Measurements from ENCODE around the gene FNTB. TPM values are rescaled to one million over a fixed set of nuclear protein-coding genes. Genes with fewer than 3 reads are reported as not detected.
"Not testable (repeated sequence)": the region's sequence is repeated elsewhere in the genome, so short reads cannot be mapped to it uniquely, and the experiment has no call there.

The FNTB gene
- total and polyA plus RNA-seq, 9 donors, result 11.7 to 22.9 (median 20.2) TPM

GRCh38 chr14:65079768-65080167 lies 93.1 kb downstream of the FNTB start:
- no peaks in the 10 kb centered on the region for H3K27me3 ChIP-seq (ENCODE audit: control insufficient read depth, insufficient read depth, low read length)
- no peak overlapping the region for H3K27ac ChIP-seq (ENCODE audit: low read length)
- H3K4me1 ChIP-seq (ENCODE audit: control insufficient read depth, insufficient read depth, low read length), result peaks cover 5% of the 10 kb centered on the region
- no peaks in the 10 kb centered on the region for H3K9me3 ChIP-seq (replicated peaks; ENCODE audit: control insufficient read depth, low read depth, low read length)
- H3K36me3 ChIP-seq (ENCODE audit: control insufficient read depth, insufficient read depth, low read length), result peaks cover 53% of the 10 kb centered on the region
- H3K4me3 ChIP-seq (ENCODE audit: low read length), result no peak overlapping the region
- 95% methylated on average over 3 of the region's 5 CpGs for WGBS (ENCODE audit: insufficient coverage)
- no peak for DNase-seq

- Histone ChIP-seq H3K9me3 (replicated peaks; ENCODE audit: control insufficient read depth, low read depth, low read length) (no peaks in the 10 kb centered on the region), H3K36me3 (ENCODE audit: control insufficient read depth, insufficient read depth, low read length) (peaks cover 52% of the 10 kb centered on the region), H3K4me1 (ENCODE audit: control insufficient read depth, insufficient read depth, low read length) (peaks cover 4% of the 10 kb centered on the region), H3K27me3 (ENCODE audit: control insufficient read depth, insufficient read depth, low read length) (no peaks in the 10 kb centered on the region), H3K27ac (ENCODE audit: low read length) (no peak overlapping the region), H3K4me3 (ENCODE audit: low read length) (no peak overlapping the region)
- no peak for DNase-seq
- 67% methylated on average over 1 of the region's 2 CpGs for WGBS (ENCODE audit: insufficient coverage)
These were observed 94.5 kb downstream of the FNTB start for GRCh38 chr14:65080960-65081747.

GRCh38 chr14:65082930-65083329 lies 96.2 kb downstream of the FNTB start:
- Histone ChIP-seq H3K36me3 (ENCODE audit: control insufficient read depth, insufficient read depth, low read length) (peaks cover 51% of the 10 kb centered on the region), H3K27me3 (ENCODE audit: control insufficient read depth, insufficient read depth, low read length) (no peaks in the 10 kb centered on the region), H3K9me3 (replicated peaks; ENCODE audit: control insufficient read depth, low read depth, low read length) (no peaks in the 10 kb centered on the region), H3K27ac (ENCODE audit: low read length) (no peak overlapping the region), H3K4me1 (ENCODE audit: control insufficient read depth, insufficient read depth, low read length) (peaks cover 4% of the 10 kb centered on the region), H3K4me3 (ENCODE audit: low read length) (no peak overlapping the region)
- DNase-seq, result no peak
- 71% methylated on average over 1 of the region's 2 CpGs for WGBS (ENCODE audit: insufficient coverage)

- WGBS (ENCODE audit: insufficient coverage), result no CpG with 5 or more reads among the region's 6 CpGs
- Histone ChIP-seq H3K4me3 (ENCODE audit: low read length) (no peak overlapping the region), H3K4me1 (ENCODE audit: control insufficient read depth, insufficient read depth, low read length) (no peaks in the 10 kb centered on the region), H3K27me3 (ENCODE audit: control insufficient read depth, insufficient read depth, low read length) (no peaks in the 10 kb centered on the region), H3K27ac (ENCODE audit: low read length) (no peak overlapping the region), H3K36me3 (ENCODE audit: control insufficient read depth, insufficient read depth, low read length) (peaks cover 50% of the 10 kb centered on the region), H3K9me3 (replicated peaks; ENCODE audit: control insufficient read depth, low read depth, low read length) (peaks cover 2% of the 10 kb centered on the region)
- DNase-seq, result no peak
These were observed 98.1 kb downstream of the FNTB start for GRCh38 chr14:65084554-65085505.

- H3K4me1 ChIP-seq (ENCODE audit: control insufficient read depth, insufficient read depth, low read length), result not testable (repeated sequence)
These were observed 100.0 kb downstream of the FNTB start for GRCh38 chr14:65086686-65087085.

GRCh38 chr14:65087835-65088234 lies 101.1 kb downstream of the FNTB start:
- H3K27me3 ChIP-seq (ENCODE audit: control insufficient read depth, insufficient read depth, low read length); DNase-seq; H3K27ac ChIP-seq (ENCODE audit: low read length); H3K4me3 ChIP-seq (ENCODE audit: low read length); H3K4me1 ChIP-seq (ENCODE audit: control insufficient read depth, insufficient read depth, low read length); H3K9me3 ChIP-seq (replicated peaks; ENCODE audit: control insufficient read depth, low read depth, low read length): not testable (repeated sequence)
- peaks cover 65% of the 10 kb centered on the region for H3K36me3 ChIP-seq (ENCODE audit: control insufficient read depth, insufficient read depth, low read length)
- WGBS (ENCODE audit: insufficient coverage), result 100% methylated on average over 2 of the region's 8 CpGs

More at GRCh38 chr14:65086686-65087085, 100.0 kb downstream of the FNTB start:
- H3K9me3 ChIP-seq (replicated peaks; ENCODE audit: control insufficient read depth, low read depth, low read length); H3K27me3 ChIP-seq (ENCODE audit: control insufficient read depth, insufficient read depth, low read length); H3K27ac ChIP-seq (ENCODE audit: low read length); DNase-seq; H3K4me3 ChIP-seq (ENCODE audit: low read length): not testable (repeated sequence)
- WGBS (ENCODE audit: insufficient coverage), result 98% methylated on average over 3 of the region's 4 CpGs
- peaks cover 63% of the 10 kb centered on the region for H3K36me3 ChIP-seq (ENCODE audit: control insufficient read depth, insufficient read depth, low read length)

- H3K36me3 ChIP-seq (ENCODE audit: control insufficient read depth, insufficient read depth, low read length), result peaks cover 66% of the 10 kb centered on the region
- peaks cover 2% of the 10 kb centered on the region for H3K9me3 ChIP-seq (replicated peaks; ENCODE audit: control insufficient read depth, low read depth, low read length)
- no peak overlapping the region for H3K27ac ChIP-seq (ENCODE audit: low read length)
- no peaks in the 10 kb centered on the region for H3K27me3 ChIP-seq (ENCODE audit: control insufficient read depth, insufficient read depth, low read length)
- WGBS (ENCODE audit: insufficient coverage), result no CpG with 5 or more reads among the region's 2 CpGs
- no peak overlapping the region for H3K4me3 ChIP-seq (ENCODE audit: low read length)
- H3K4me1 ChIP-seq (ENCODE audit: control insufficient read depth, insufficient read depth, low read length), result peaks cover 15% of the 10 kb centered on the region
- no peak for DNase-seq
These were observed 105.7 kb downstream of the FNTB start for GRCh38 chr14:65092349-65092748.

- H3K36me3 ChIP-seq (ENCODE audit: control insufficient read depth, insufficient read depth, low read length), result peaks cover 38% of the 10 kb centered on the region
- DNase-seq, result peak; percentile 94
- peaks cover 15% of the 10 kb centered on the region for H3K4me1 ChIP-seq (ENCODE audit: control insufficient read depth, insufficient read depth, low read length)
- H3K27ac ChIP-seq (ENCODE audit: low read length), result peak overlapping the region; percentile 62
- no peaks in the 10 kb centered on the region for H3K27me3 ChIP-seq (ENCODE audit: control insufficient read depth, insufficient read depth, low read length)
- WGBS (ENCODE audit: insufficient coverage), result 0% methylated on average over 1 of the region's 3 CpGs
- H3K4me3 ChIP-seq (ENCODE audit: low read length), result no peak overlapping the region
- no peaks in the 10 kb centered on the region for H3K9me3 ChIP-seq (replicated peaks; ENCODE audit: control insufficient read depth, low read depth, low read length)
These were observed 109.0 kb downstream of the FNTB start for GRCh38 chr14:65095633-65096205.

GRCh38 chr14:65096323-65097089 lies 109.8 kb downstream of the FNTB start:
- H3K4me3 ChIP-seq (ENCODE audit: low read length), result no peak overlapping the region
- 50% methylated on average over 3 of the region's 6 CpGs for WGBS (ENCODE audit: insufficient coverage)
- H3K36me3 ChIP-seq (ENCODE audit: control insufficient read depth, insufficient read depth, low read length), result peaks cover 34% of the 10 kb centered on the region
- no peaks in the 10 kb centered on the region for H3K9me3 ChIP-seq (replicated peaks; ENCODE audit: control insufficient read depth, low read depth, low read length)
- H3K27ac ChIP-seq (ENCODE audit: low read length), result peak overlapping the region; percentile 62
- no peak for DNase-seq
- H3K27me3 ChIP-seq (ENCODE audit: control insufficient read depth, insufficient read depth, low read length), result no peaks in the 10 kb centered on the region
- peaks cover 18% of the 10 kb centered on the region for H3K4me1 ChIP-seq (ENCODE audit: control insufficient read depth, insufficient read depth, low read length)

All from muscle of leg (tissue), 11 donors.